Measurements from ENCODE around the gene AKIP1.
"Not testable (repeated sequence)": the region's sequence is repeated elsewhere in the genome, so short reads cannot be mapped to it uniquely, and the experiment has no call there.

Gene AKIP1

GRCh38 chr11:8917157-8917825, 6.3 kb downstream of the AKIP1 start:
- DNase-seq: no peak

- no peak for DNase-seq
Measured at GRCh38 chr11:8922691-8923090, 11.7 kb downstream of the AKIP1 start.

- DNase-seq: no peak
Measured at GRCh38 chr11:8925711-8926110, 14.7 kb downstream of the AKIP1 start.

- DNase-seq: no peak
Measured at GRCh38 chr11:8926236-8926635, 15.2 kb downstream of the AKIP1 start.

- no peak for DNase-seq
Measured at GRCh38 chr11:8927233-8927632, 16.2 kb downstream of the AKIP1 start.

GRCh38 chr11:8928205-8928604, 17.2 kb downstream of the AKIP1 start:
- DNase-seq: no peak

- DNase-seq: no peak
Measured at GRCh38 chr11:8928981-8929615, 18.1 kb downstream of the AKIP1 start.

- no peak for DNase-seq
Measured at GRCh38 chr11:8930456-8931175, 19.6 kb downstream of the AKIP1 start.

- no peak for DNase-seq
Measured at GRCh38 chr11:8932564-8933180, 21.7 kb downstream of the AKIP1 start, which contains the start of gene C11orf16. Gene C11orf16, minus strand, starts transcription at chr11:8932947. Its CDS starts 639 bp downstream, at chr11:8932308.

- no peak for DNase-seq
Measured at GRCh38 chr11:8933931-8934330, 22.9 kb downstream of the AKIP1 start.

- no peak for DNase-seq
Measured at GRCh38 chr11:8934742-8935488, 23.9 kb downstream of the AKIP1 start.

- not testable (repeated sequence) for DNase-seq
Measured at GRCh38 chr11:8935789-8936188, 24.8 kb downstream of the AKIP1 start.

GRCh38 chr11:8937159-8937558, 26.2 kb downstream of the AKIP1 start:
- DNase-seq: no peak

GRCh38 chr11:8937659-8938058, 26.7 kb downstream of the AKIP1 start:
- DNase-seq: no peak

- no peak for DNase-seq
Measured at GRCh38 chr11:8941341-8942103, 30.5 kb downstream of the AKIP1 start.

GRCh38 chr11:8942518-8943066, 31.6 kb downstream of the AKIP1 start, which contains the start of gene ASCL3:
Gene ASCL3, minus strand, starts transcription at chr11:8943016. Its CDS starts 4,855 bp downstream, at chr11:8938161.
- DNase-seq: no peak

GRCh38 chr11:8947230-8947943, 36.4 kb downstream of the AKIP1 start:
- no peak for DNase-seq

- no peak for DNase-seq
Measured at GRCh38 chr11:8948886-8949285, 37.9 kb downstream of the AKIP1 start.

- DNase-seq: no peak
Measured at GRCh38 chr11:8956860-8957259, 45.9 kb downstream of the AKIP1 start.

GRCh38 chr11:8959546-8960166, 48.7 kb downstream of the AKIP1 start:
- no peak for DNase-seq
